GM18909 (cell line): ENCODE data around the gene PRPF38A.

Experiments used
- ATAC-seq: cut with Tn5 transposase; IDR thresholded peaks from one replicate; pipeline ENCODE4 v1.9.1; 2021; ENCODE audit warnings: mild to moderate bottlenecking; ENCODE audit not compliant: unreplicated experiment, poor library complexity

PRPF38A gene

GRCh38 chr1:52393174-52393573 lies 11.2 kb upstream of the PRPF38A start:
- ATAC-seq: no peak

- ATAC-seq: no peak
Observed at GRCh38 chr1:52399629-52400028, 4.8 kb upstream of the PRPF38A start.

GRCh38 chr1:52400131-52400530 lies 4.3 kb upstream of the PRPF38A start:
- no peak for ATAC-seq

- no peak for ATAC-seq
Observed at GRCh38 chr1:52402860-52403240, 1.6 kb upstream of the PRPF38A start.

- peak; percentile 36 for ATAC-seq
Observed at GRCh38 chr1:52403566-52404115, 761 bp upstream of the PRPF38A start.

GRCh38 chr1:52404975-52405338 lies 555 bp downstream of the PRPF38A start:
- no peak for ATAC-seq

GRCh38 chr1:52413410-52413989 lies 9.1 kb downstream of the PRPF38A start:
- no peak for ATAC-seq

GRCh38 chr1:52414942-52415341 lies 10.5 kb downstream of the PRPF38A start:
- no peak for ATAC-seq

GRCh38 chr1:52416811-52417210 lies 12.4 kb downstream of the PRPF38A start:
- ATAC-seq: no peak

GRCh38 chr1:52420713-52421112 lies 16.3 kb downstream of the PRPF38A start:
- ATAC-seq: no peak

GRCh38 chr1:52423055-52423454 lies 18.7 kb downstream of the PRPF38A start:
- no peak for ATAC-seq

GRCh38 chr1:52423771-52424170 lies 19.4 kb downstream of the PRPF38A start:
- no peak for ATAC-seq

- no peak for ATAC-seq
Observed at GRCh38 chr1:52424231-52424636, 19.8 kb downstream of the PRPF38A start.

- ATAC-seq: no peak
Observed at GRCh38 chr1:52424813-52425212, 20.4 kb downstream of the PRPF38A start.

- no peak for ATAC-seq
Observed at GRCh38 chr1:52426371-52426770, 22.0 kb downstream of the PRPF38A start.

- ATAC-seq: no peak
Observed at GRCh38 chr1:52427152-52427551, 22.8 kb downstream of the PRPF38A start.

GRCh38 chr1:52432807-52433206 lies 28.4 kb downstream of the PRPF38A start:
- ATAC-seq: no peak

- ATAC-seq: no peak
Observed at GRCh38 chr1:52435211-52435610, 30.8 kb downstream of the PRPF38A start.

GRCh38 chr1:52435650-52436049 lies 31.2 kb downstream of the PRPF38A start:
- ATAC-seq: no peak

- ATAC-seq: no peak
Observed at GRCh38 chr1:52436817-52437216, 32.4 kb downstream of the PRPF38A start.

- no peak for ATAC-seq
Observed at GRCh38 chr1:52439976-52440375, 35.6 kb downstream of the PRPF38A start.

- ATAC-seq: no peak
Observed at GRCh38 chr1:52444463-52444862, 40.1 kb downstream of the PRPF38A start.

- no peak for ATAC-seq
Observed at GRCh38 chr1:52454127-52454526, 49.7 kb downstream of the PRPF38A start.
